Measurements from ENCODE around the gene G3BP1.
"Not testable (repeated sequence)": the region's sequence is repeated elsewhere in the genome, so short reads cannot be mapped to it uniquely, and the experiment has no call there.

G3BP1 gene

GRCh38 chr5:151775025-151775606 lies 3.4 kb downstream of the G3BP1 start:
- in situ Hi-C loops (cut with MboI; ENCODE audit: low pct_unique_long_range_greater_than_20kb, low sequenced_read_pairs, unreplicated experiment) = no loop called here
- no peak for DNase-seq (ENCODE audit: low spot score)
- no peak for TF ChIP-seq CTCF (IDR thresholded peaks at IDR 0.05; ENCODE audit: extremely low read depth, insufficient read depth, missing control alignments)

GRCh38 chr5:151779531-151780125 lies 7.9 kb downstream of the G3BP1 start:
- no peak for TF ChIP-seq CTCF (IDR thresholded peaks at IDR 0.05; ENCODE audit: extremely low read depth, insufficient read depth, missing control alignments)
- in situ Hi-C loops (cut with MboI; ENCODE audit: low pct_unique_long_range_greater_than_20kb, low sequenced_read_pairs, unreplicated experiment) = no loop called here
- DNase-seq (ENCODE audit: low spot score) = no peak

- in situ Hi-C loops (cut with MboI; ENCODE audit: low pct_unique_long_range_greater_than_20kb, low sequenced_read_pairs, unreplicated experiment) = no loop called here
- no peak for TF ChIP-seq CTCF (IDR thresholded peaks at IDR 0.05; ENCODE audit: extremely low read depth, insufficient read depth, missing control alignments)
Measured at GRCh38 chr5:151780348-151780747, 8.6 kb downstream of the G3BP1 start.

GRCh38 chr5:151781201-151781600 lies 9.4 kb downstream of the G3BP1 start:
- no peak for DNase-seq (ENCODE audit: low spot score)
- in situ Hi-C loops (cut with MboI; ENCODE audit: low pct_unique_long_range_greater_than_20kb, low sequenced_read_pairs, unreplicated experiment) = no loop called here
- TF ChIP-seq CTCF (IDR thresholded peaks at IDR 0.05; ENCODE audit: extremely low read depth, insufficient read depth, missing control alignments) = no peak

More at GRCh38 chr5:151780348-151780747, 8.6 kb downstream of the G3BP1 start:
- no peak for DNase-seq (ENCODE audit: low spot score)

GRCh38 chr5:151783664-151784063 lies 11.9 kb downstream of the G3BP1 start:
- in situ Hi-C loops (cut with MboI; ENCODE audit: low pct_unique_long_range_greater_than_20kb, low sequenced_read_pairs, unreplicated experiment); DNase-seq (ENCODE audit: low spot score): not testable (repeated sequence)

- in situ Hi-C loops (cut with MboI; ENCODE audit: low pct_unique_long_range_greater_than_20kb, low sequenced_read_pairs, unreplicated experiment) = no loop called here
- no peak for DNase-seq (ENCODE audit: low spot score)
- TF ChIP-seq CTCF (IDR thresholded peaks at IDR 0.05; ENCODE audit: extremely low read depth, insufficient read depth, missing control alignments) = no peak
Measured at GRCh38 chr5:151784141-151784540, 12.4 kb downstream of the G3BP1 start.

- in situ Hi-C loops (cut with MboI; ENCODE audit: low pct_unique_long_range_greater_than_20kb, low sequenced_read_pairs, unreplicated experiment) = no loop called here
- no peak for DNase-seq (ENCODE audit: low spot score)
- no peak for TF ChIP-seq CTCF (IDR thresholded peaks at IDR 0.05; ENCODE audit: extremely low read depth, insufficient read depth, missing control alignments)
Measured at GRCh38 chr5:151786468-151786867, 14.7 kb downstream of the G3BP1 start.

All from GM13977 (cell line).